Measurements from ENCODE around the gene ZC3H7A.

ZC3H7A gene

GRCh38 chr16:11743308-11744074 lies 53.6 kb downstream of the ZC3H7A start (continued):
- TF ChIP-seq HIC1 (tag by site-specific recombination; IDR thresholded peaks at IDR 0.05) (0 out of 2 replicates have a peak, but pooled peaks have one; percentile 28), GLIS1 (tag by site-specific recombination; IDR thresholded peaks at IDR 0.05) (no peak), ZNF16 (tag by site-specific recombination; IDR thresholded peaks at IDR 0.05; ENCODE audit: low read depth) (no peak), YY2 (tag by site-specific recombination; IDR thresholded peaks at IDR 0.05) (no peak), ZSCAN5A (tag by site-specific recombination; IDR thresholded peaks at IDR 0.05) (no peak), EGR2 (tag by site-specific recombination; IDR thresholded peaks at IDR 0.05; ENCODE audit: low read depth) (no peak), ZNF664 (tag by site-specific recombination; IDR thresholded peaks at IDR 0.05) (no peak), ZNF350 (tag by site-specific recombination; IDR thresholded peaks at IDR 0.05) (no peak), ZNF112 (tag by site-specific recombination; IDR thresholded peaks at IDR 0.05) (no peak), ZNF366 (tag by site-specific recombination; conservative IDR thresholded peaks at IDR 0.05) (0 out of 2 replicates have a peak, but pooled peaks have one; percentile 23), ZNF791 (tag by site-specific recombination; IDR thresholded peaks at IDR 0.05) (no peak), ZFP37 (tag by site-specific recombination; IDR thresholded peaks at IDR 0.05) (no peak), ZNF677 (tag by site-specific recombination; IDR thresholded peaks at IDR 0.05) (no peak), KLF8 (tag by site-specific recombination; IDR thresholded peaks at IDR 0.05) (no peak), ZNF394 (tag by site-specific recombination; IDR thresholded peaks at IDR 0.05; ENCODE audit: borderline replicate concordance) (no peak), ZNF670 (tag by site-specific recombination; IDR thresholded peaks at IDR 0.05; ENCODE audit: low read depth) (no peak), KLF1 (tag by site-specific recombination; IDR thresholded peaks at IDR 0.05) (no peak), ZNF548 (tag by site-specific recombination; IDR thresholded peaks at IDR 0.05) (no peak), ZNF558 (tag by site-specific recombination; IDR thresholded peaks at IDR 0.05) (no peak), ZNF121 (tag by site-specific recombination; IDR thresholded peaks at IDR 0.05) (no peak), ZNF549 (tag by site-specific recombination; IDR thresholded peaks at IDR 0.05) (no peak), YY1 (tag by site-specific recombination; IDR thresholded peaks at IDR 0.05) (no peak; the same call in 1 of the 2 replicates), ZNF654 (tag by site-specific recombination; IDR thresholded peaks at IDR 0.05; ENCODE audit: low read depth) (no peak), ZBTB7A (tag by site-specific recombination; IDR thresholded peaks at IDR 0.05; ENCODE audit: low read depth) (no peak), ZNF138 (tag by site-specific recombination; IDR thresholded peaks at IDR 0.05; ENCODE audit: borderline replicate concordance) (no peak)
- TF ChIP-seq, protein P1, sequence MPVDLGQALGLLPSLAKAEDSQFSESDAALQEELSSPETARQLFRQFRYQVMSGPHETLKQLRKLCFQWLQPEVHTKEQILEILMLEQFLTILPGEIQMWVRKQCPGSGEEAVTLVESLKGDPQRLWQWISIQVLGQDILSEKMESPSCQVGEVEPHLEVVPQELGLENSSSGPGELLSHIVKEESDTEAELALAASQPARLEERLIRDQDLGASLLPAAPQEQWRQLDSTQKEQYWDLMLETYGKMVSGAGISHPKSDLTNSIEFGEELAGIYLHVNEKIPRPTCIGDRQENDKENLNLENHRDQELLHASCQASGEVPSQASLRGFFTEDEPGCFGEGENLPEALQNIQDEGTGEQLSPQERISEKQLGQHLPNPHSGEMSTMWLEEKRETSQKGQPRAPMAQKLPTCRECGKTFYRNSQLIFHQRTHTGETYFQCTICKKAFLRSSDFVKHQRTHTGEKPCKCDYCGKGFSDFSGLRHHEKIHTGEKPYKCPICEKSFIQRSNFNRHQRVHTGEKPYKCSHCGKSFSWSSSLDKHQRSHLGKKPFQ (tag by site-specific recombination; IDR thresholded peaks at IDR 0.05): no peak
- TF ChIP-seq, protein P2, sequence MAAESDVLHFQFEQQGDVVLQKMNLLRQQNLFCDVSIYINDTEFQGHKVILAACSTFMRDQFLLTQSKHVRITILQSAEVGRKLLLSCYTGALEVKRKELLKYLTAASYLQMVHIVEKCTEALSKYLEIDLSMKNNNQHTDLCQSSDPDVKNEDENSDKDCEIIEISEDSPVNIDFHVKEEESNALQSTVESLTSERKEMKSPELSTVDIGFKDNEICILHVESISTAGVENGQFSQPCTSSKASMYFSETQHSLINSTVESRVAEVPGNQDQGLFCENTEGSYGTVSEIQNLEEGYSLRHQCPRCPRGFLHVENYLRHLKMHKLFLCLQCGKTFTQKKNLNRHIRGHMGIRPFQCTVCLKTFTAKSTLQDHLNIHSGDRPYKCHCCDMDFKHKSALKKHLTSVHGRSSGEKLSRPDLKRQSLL (tag by site-specific recombination; IDR thresholded peaks at IDR 0.05): no peak
- TF ChIP-seq, protein P3, sequence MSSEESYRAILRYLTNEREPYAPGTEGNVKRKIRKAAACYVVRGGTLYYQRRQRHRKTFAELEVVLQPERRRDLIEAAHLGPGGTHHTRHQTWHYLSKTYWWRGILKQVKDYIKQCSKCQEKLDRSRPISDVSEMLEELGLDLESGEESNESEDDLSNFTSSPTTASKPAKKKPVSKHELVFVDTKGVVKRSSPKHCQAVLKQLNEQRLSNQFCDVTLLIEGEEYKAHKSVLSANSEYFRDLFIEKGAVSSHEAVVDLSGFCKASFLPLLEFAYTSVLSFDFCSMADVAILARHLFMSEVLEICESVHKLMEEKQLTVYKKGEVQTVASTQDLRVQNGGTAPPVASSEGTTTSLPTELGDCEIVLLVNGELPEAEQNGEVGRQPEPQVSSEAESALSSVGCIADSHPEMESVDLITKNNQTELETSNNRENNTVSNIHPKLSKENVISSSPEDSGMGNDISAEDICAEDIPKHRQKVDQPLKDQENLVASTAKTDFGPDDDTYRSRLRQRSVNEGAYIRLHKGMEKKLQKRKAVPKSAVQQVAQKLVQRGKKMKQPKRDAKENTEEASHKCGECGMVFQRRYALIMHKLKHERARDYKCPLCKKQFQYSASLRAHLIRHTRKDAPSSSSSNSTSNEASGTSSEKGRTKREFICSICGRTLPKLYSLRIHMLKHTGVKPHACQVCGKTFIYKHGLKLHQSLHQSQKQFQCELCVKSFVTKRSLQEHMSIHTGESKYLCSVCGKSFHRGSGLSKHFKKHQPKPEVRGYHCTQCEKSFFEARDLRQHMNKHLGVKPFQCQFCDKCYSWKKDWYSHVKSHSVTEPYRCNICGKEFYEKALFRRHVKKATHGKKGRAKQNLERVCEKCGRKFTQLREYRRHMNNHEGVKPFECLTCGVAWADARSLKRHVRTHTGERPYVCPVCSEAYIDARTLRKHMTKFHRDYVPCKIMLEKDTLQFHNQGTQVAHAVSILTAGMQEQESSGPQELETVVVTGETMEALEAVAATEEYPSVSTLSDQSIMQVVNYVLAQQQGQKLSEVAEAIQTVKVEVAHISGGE (tag by site-specific recombination; conservative IDR thresholded peaks at IDR 0.05; ENCODE audit: low read depth): no peak
